Measurements from ENCODE around the gene IRAK2. TPM values are rescaled to one million over a fixed set of nuclear protein-coding genes. Genes with fewer than 3 reads are reported as not detected.

The IRAK2 gene
- total and polyA plus RNA-seq, 2 donors (not counting 3 experiments of a cell fraction or from before 2014, with no cell fraction given), result 7.9 to 10.0 TPM

DNA sequence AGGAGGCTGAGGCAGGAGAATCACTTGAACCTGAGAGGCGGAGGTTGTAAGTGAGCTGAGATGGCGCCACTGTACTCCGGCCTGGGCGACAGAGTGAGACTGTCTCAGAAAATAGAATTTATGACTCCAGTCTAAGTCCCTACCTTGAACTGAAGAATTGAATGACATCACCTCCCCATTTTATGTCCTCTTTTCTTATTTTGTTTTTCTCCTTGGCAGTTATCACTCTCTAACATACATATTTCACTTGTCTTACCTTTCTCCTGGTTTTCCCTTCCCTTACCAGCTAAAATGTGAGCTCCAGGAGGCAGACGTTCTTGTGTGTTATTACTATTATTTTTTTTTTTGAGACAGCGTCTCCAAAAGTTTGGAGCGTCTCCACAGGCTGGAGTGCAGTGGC lies 91.1 kb downstream of the IRAK2 start:
- peaks cover 45% of the 10 kb centered on the region for H3K79me2 ChIP-seq (ENCODE audit: control insufficient read depth, insufficient read depth, low read length)
- H3K27ac ChIP-seq (ENCODE audit: insufficient read depth, low read depth, low read length), result no peak overlapping the region
- no peak overlapping the region for H3K4me2 ChIP-seq (ENCODE audit: insufficient read depth, low read length)
- no peak overlapping the region for H3K4me3 ChIP-seq (replicated peaks in 1 of 3; ENCODE audit: insufficient read depth in 1 of 3, low read depth in 1 of 3, low read length in 3 of 3)
- no TSS peak for BruUV-seq (replicated peaks)
- dilution Hi-C loops (cut with MboI; ENCODE audit: extremely low pct_ligation_motif_present, low sequenced_read_pairs), result no loop called here
- no peaks in the 10 kb centered on the region for H4K20me1 ChIP-seq (replicated peaks; ENCODE audit: control insufficient read depth, extremely low read depth, insufficient read depth, low read length)
- peaks cover under 1 to 10% of the 10 kb centered on the region in 2 experiments for H3K36me3 ChIP-seq (ENCODE audit: control insufficient read depth in 2 of 2, extremely low read depth in 1 of 2, insufficient read depth in 2 of 2, low read length in 2 of 2)
- H2AFZ ChIP-seq (ENCODE audit: low read depth, low read length), result no peak overlapping the region
- ChIA-PET CTCF (no interaction called here), POLR2A (no interaction called here)
- TF ChIP-seq MYC (IDR thresholded peaks at IDR 0.05; ENCODE audit: low read depth, low read length) (no peak), JUN (IDR thresholded peaks at IDR 0.05; ENCODE audit: borderline replicate concordance, insufficient read depth, insufficient read length, low read depth) (no peak), FOS (IDR thresholded peaks at IDR 0.05; ENCODE audit: borderline replicate concordance, insufficient read depth, low read length) (no peak), EZH2 (IDR thresholded peaks at IDR 0.05; ENCODE audit: borderline replicate concordance, low read depth, low read length, severe bottlenecking) (no peak), GATA2 (IDR thresholded peaks at IDR 0.05; ENCODE audit: insufficient read depth, insufficient read length, low read depth, low read length) (no peak), POLR2A (IDR thresholded peaks at IDR 0.05; ENCODE audit: low read depth, low read length) (no peak), POLR2AphosphoS5 (IDR thresholded peaks at IDR 0.05; ENCODE audit: insufficient read depth, low read depth, low read length) (no peak)
- TF ChIP-seq, protein P1, sequence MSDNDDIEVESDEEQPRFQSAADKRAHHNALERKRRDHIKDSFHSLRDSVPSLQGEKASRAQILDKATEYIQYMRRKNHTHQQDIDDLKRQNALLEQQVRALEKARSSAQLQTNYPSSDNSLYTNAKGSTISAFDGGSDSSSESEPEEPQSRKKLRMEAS (IDR thresholded peaks at IDR 0.05; ENCODE audit: insufficient read depth, insufficient read length), result no peak
- TF ChIP-seq, protein P2, sequence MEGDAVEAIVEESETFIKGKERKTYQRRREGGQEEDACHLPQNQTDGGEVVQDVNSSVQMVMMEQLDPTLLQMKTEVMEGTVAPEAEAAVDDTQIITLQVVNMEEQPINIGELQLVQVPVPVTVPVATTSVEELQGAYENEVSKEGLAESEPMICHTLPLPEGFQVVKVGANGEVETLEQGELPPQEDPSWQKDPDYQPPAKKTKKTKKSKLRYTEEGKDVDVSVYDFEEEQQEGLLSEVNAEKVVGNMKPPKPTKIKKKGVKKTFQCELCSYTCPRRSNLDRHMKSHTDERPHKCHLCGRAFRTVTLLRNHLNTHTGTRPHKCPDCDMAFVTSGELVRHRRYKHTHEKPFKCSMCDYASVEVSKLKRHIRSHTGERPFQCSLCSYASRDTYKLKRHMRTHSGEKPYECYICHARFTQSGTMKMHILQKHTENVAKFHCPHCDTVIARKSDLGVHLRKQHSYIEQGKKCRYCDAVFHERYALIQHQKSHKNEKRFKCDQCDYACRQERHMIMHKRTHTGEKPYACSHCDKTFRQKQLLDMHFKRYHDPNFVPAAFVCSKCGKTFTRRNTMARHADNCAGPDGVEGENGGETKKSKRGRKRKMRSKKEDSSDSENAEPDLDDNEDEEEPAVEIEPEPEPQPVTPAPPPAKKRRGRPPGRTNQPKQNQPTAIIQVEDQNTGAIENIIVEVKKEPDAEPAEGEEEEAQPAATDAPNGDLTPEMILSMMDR (IDR thresholded peaks at IDR 0.05; ENCODE audit: extremely low read depth in 1 of 2, insufficient read depth in 1 of 2, low read depth in 1 of 2, low read length in 2 of 2), result no peak
- DNase-seq (ENCODE audit: low read depth, low spot score), result no peak
- H3K27me3 ChIP-seq (ENCODE audit: control insufficient read depth in 2 of 2, insufficient read depth in 2 of 2, low read length in 2 of 2), result no peaks in the 10 kb centered on the region
- H3K4me1 ChIP-seq (ENCODE audit: control insufficient read depth, extremely low read depth, insufficient read depth, low read length), result peaks cover 2% of the 10 kb centered on the region
- no peaks in the 10 kb centered on the region for H3K9me3 ChIP-seq (replicated peaks; ENCODE audit: control insufficient read depth, insufficient read depth, low read length)
- no peak for FAIRE-seq
- H3K9ac ChIP-seq (replicated peaks; ENCODE audit: extremely low read depth, insufficient read depth, low read length), result no peak overlapping the region
- no peaks in the 10 kb centered on the region for H3K9me1 ChIP-seq (replicated peaks; ENCODE audit: control insufficient read depth, extremely low read depth, insufficient read depth, low read length)
- intact Hi-C loops (cut with micrococcal nuclease), result no loop called here
